Activated B cell treated with CpG ODN at 0.5 μM for 24 hours (primary cell): Measurements from ENCODE around the gene LRRC58. TPM values are rescaled to one million over a fixed set of nuclear protein-coding genes. Genes with fewer than 3 reads are reported as not detected.

Source experiments
- ATAC-seq: fragments of 200-7000 bp; cut with Tn5 transposase; one replicate; pipeline ENCODE4 v1.10.0; 2021; ENCODE audit warnings: low read depth, mild to moderate bottlenecking, moderate library complexity
- CTCF ChIA-PET: fragments of 350-600 bp; sonication (Branson Sonifier 250); formaldehyde crosslinking; loops from one replicate; lab custom pipeline; 2021; ENCODE audit warnings: antibody characterized with exemption; lab: Charles Lee
- POLR2A ChIA-PET: fragments of 350-600 bp; sonication (Branson Sonifier 250); formaldehyde crosslinking; loops from one replicate; lab custom pipeline; 2021; ENCODE audit warnings: antibody characterized with exemption; lab: Charles Lee
- DNase-seq: peaks from one replicate; pipeline ENCODE4 v3.0.0; 2022
- H3K27ac Mint-ChIP-seq: one replicate; pipeline ENCODE4 v1.8.0; 2020; ENCODE audit warnings: mixed read lengths
- H3K27me3 Mint-ChIP-seq: one replicate; pipeline ENCODE4 v1.8.0; 2021; ENCODE audit warnings: mixed read lengths
- H3K36me3 Mint-ChIP-seq: one replicate; pipeline ENCODE4 v1.8.0; 2021; ENCODE audit warnings: low read depth, mixed read lengths
- H3K4me1 Mint-ChIP-seq: one replicate; pipeline ENCODE4 v1.8.0; 2021; ENCODE audit warnings: mixed read lengths
- H3K4me3 Mint-ChIP-seq: one replicate; pipeline ENCODE4 v1.8.0; 2020; ENCODE audit warnings: mild to moderate bottlenecking, mixed read lengths
- H3K9me3 Mint-ChIP-seq: one replicate; pipeline ENCODE4 v1.8.0; 2020; ENCODE audit warnings: mixed read lengths
- intact Hi-C: fragments of 100-400 bp; cut with micrococcal nuclease; formaldehyde crosslinking; loops from one replicate; pipeline ENCODE4 v1.15.1; 2024
- total RNA-seq: library from RNA; stranded (reverse); gene quantifications from 2 replicates; pipeline ENCODE4 v1.2.3, GENCODE V29; 2022
- TF ChIP-seq, protein P1 (sequence below): fragments of 200-600 bp; IDR thresholded peaks from one replicate; pipeline ENCODE4 v1.8.0; 2022; ENCODE audit warnings: antibody characterized with exemption, mild to moderate bottlenecking

LRRC58 gene
- total RNA-seq, 1 donor from 2014 or later, result 18.3 TPM

DNA sequence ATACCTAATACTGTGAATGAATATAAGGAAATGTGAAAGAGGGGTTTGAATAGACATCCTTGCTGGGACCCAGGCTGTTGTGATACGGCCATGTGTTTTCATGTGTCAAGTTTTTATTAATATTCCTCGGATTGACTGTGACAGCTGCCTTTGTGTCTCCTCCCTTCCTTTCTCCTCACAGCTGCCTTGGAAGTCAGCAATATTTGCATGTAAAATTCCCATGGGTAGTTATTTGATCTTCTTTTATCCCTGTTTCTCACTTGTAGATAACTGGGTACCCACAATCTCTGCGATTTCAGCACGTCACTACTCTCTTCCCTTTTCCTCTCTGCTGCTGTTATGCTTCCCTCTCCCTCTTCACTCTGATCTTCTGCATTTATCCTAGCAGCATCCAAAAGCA, 73.5 kb downstream of the LRRC58 start:
- no peak for ATAC-seq
- Mint-ChIP-seq H3K4me1 (no peaks in the 10 kb centered on the region), H3K9me3 (no peaks in the 10 kb centered on the region), H3K36me3 (no peaks in the 10 kb centered on the region), H3K27ac (no peak overlapping the region), H3K27me3 (peaks cover 17% of the 10 kb centered on the region), H3K4me3 (no peak overlapping the region)
- ChIA-PET CTCF (no interaction called here), POLR2A (no interaction called here)
- intact Hi-C loops, result no loop called here
- no peak for DNase-seq
- TF ChIP-seq, protein P1, sequence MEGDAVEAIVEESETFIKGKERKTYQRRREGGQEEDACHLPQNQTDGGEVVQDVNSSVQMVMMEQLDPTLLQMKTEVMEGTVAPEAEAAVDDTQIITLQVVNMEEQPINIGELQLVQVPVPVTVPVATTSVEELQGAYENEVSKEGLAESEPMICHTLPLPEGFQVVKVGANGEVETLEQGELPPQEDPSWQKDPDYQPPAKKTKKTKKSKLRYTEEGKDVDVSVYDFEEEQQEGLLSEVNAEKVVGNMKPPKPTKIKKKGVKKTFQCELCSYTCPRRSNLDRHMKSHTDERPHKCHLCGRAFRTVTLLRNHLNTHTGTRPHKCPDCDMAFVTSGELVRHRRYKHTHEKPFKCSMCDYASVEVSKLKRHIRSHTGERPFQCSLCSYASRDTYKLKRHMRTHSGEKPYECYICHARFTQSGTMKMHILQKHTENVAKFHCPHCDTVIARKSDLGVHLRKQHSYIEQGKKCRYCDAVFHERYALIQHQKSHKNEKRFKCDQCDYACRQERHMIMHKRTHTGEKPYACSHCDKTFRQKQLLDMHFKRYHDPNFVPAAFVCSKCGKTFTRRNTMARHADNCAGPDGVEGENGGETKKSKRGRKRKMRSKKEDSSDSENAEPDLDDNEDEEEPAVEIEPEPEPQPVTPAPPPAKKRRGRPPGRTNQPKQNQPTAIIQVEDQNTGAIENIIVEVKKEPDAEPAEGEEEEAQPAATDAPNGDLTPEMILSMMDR, result no peak

DNA sequence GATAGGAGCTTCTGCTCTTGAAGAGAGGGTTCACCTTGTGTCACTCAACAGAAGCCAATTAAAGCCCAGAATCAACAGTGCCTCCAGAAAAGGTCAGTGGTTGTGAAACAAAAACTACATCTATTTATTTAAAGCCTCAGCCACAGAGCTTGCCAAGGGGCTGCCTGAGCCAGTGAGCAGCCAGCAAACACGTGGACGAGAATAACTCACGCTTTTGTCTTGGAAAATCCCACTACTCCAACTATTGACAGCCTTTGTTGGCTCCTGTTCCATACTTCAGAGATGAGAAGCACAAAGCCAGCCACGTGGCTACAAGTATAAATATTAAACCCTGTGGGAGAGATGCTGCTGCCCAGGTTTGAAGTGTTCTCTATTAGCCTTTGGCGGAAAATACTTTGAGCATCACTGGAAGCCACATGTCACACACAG, 74.4 kb downstream of the LRRC58 start:
- no peak for DNase-seq
- ATAC-seq, result no peak
- Mint-ChIP-seq H3K36me3 (no peaks in the 10 kb centered on the region), H3K4me1 (no peaks in the 10 kb centered on the region), H3K27me3 (peaks cover 17% of the 10 kb centered on the region), H3K4me3 (no peak overlapping the region), H3K27ac (no peak overlapping the region), H3K9me3 (no peaks in the 10 kb centered on the region)
- intact Hi-C loops, result no loop called here
- TF ChIP-seq, protein P1, result no peak
- POLR2A ChIA-PET, result no interaction called here
- CTCF ChIA-PET, result no interaction called here

Other genes with a start within 250 kb of the LRRC58 start
- gene GPR156, start 64.1 kb downstream of the LRRC58 start, total RNA-seq, result 0.24 TPM in 2 replicates
- gene FSTL1, start 101.6 kb upstream of the LRRC58 start, total RNA-seq, result not detected in 2 replicates
- 80.4 and 86.3 TPM in 2 replicates for gene NDUFB4, start 247.0 kb upstream of the LRRC58 start, total RNA-seq